ENCODE data around the gene GPRC5D. TPM values are rescaled to one million over a fixed set of nuclear protein-coding genes. Genes with fewer than 3 reads are reported as not detected.
A peak's percentile ranks its signal among the peaks of the same experiment; 100 is the strongest.

Gene GPRC5D
- total and polyA plus RNA-seq, 9 of the 15 experiments (the other 6 are each of a cell fraction or from before 2014, with no cell fraction given), result 1.0 to 1.1 TPM; not detected in 7

- TF ChIP-seq NELFE (IDR thresholded peaks at IDR 0.05; ENCODE audit: insufficient read depth, insufficient read length) (no peak), ZEB2 (IDR thresholded peaks at IDR 0.05) (peak; percentile 88), ZNF41 (CRISPR knock-in tag; conservative IDR thresholded peaks at IDR 0.05) (no peak), ARID3A (IDR thresholded peaks at IDR 0.05; ENCODE audit: borderline replicate concordance, low read depth, low read length) (no peak), ZNF398 (CRISPR knock-in tag; IDR thresholded peaks at IDR 0.05) (no peak), ZNF639 (CRISPR knock-in tag; conservative IDR thresholded peaks at IDR 0.05 in 1 of 2, IDR thresholded peaks at IDR 0.05 in 1 of 2) (0 out of 4 replicates have a peak, but pooled peaks of 1 of the 2 experiments have one; percentile 26), PRMT5 (CRISPR knock-in tag; IDR thresholded peaks at IDR 0.05) (no peak), SMAD3 (CRISPR knock-in tag; conservative IDR thresholded peaks at IDR 0.05) (no peak), CREM (IDR thresholded peaks at IDR 0.05; ENCODE audit: low read depth) (0 out of 2 replicates have a peak, but pooled peaks have one; percentile 1), MTA1 (IDR thresholded peaks at IDR 0.05; ENCODE audit: borderline replicate concordance) (0 out of 2 replicates have a peak, but pooled peaks have one; percentile 36), TAL1 (IDR thresholded peaks at IDR 0.05) (peak; percentile 45), FOXK2 (conservative IDR thresholded peaks at IDR 0.05 in 1 of 2, IDR thresholded peaks at IDR 0.05 in 1 of 2; ENCODE audit: low read depth in 2 of 2) (peak; percentile 93), AFF4 (CRISPR knock-in tag; IDR thresholded peaks at IDR 0.05) (0 out of 2 replicates have a peak, but pooled peaks have one; percentile 36), SNRNP70 (optimal IDR thresholded peaks at IDR 0.05; ENCODE audit: low read depth, low read length) (no peak)
Measured at GRCh38 chr12:12927211-12928079, 24.5 kb downstream of the GPRC5D start (continued).
